ENCODE measurements around the gene ZNF664.

- TF ChIP-seq CTCF (IDR thresholded peaks at IDR 0.05; ENCODE audit: borderline replicate concordance, extremely low read depth, low read length, poor library complexity, severe bottlenecking) = no peak
- TF ChIP-seq EZH2 (IDR thresholded peaks at IDR 0.05; ENCODE audit: borderline replicate concordance, low read depth, low read length, severe bottlenecking) = no peak
These were observed 82.1 kb downstream of the ZNF664 start for GRCh38 chr12:124055066-124055465.

Measured in DND-41 (cell line).